ENCODE measurements around the gene PABPC5.

PABPC5 gene

DNA sequence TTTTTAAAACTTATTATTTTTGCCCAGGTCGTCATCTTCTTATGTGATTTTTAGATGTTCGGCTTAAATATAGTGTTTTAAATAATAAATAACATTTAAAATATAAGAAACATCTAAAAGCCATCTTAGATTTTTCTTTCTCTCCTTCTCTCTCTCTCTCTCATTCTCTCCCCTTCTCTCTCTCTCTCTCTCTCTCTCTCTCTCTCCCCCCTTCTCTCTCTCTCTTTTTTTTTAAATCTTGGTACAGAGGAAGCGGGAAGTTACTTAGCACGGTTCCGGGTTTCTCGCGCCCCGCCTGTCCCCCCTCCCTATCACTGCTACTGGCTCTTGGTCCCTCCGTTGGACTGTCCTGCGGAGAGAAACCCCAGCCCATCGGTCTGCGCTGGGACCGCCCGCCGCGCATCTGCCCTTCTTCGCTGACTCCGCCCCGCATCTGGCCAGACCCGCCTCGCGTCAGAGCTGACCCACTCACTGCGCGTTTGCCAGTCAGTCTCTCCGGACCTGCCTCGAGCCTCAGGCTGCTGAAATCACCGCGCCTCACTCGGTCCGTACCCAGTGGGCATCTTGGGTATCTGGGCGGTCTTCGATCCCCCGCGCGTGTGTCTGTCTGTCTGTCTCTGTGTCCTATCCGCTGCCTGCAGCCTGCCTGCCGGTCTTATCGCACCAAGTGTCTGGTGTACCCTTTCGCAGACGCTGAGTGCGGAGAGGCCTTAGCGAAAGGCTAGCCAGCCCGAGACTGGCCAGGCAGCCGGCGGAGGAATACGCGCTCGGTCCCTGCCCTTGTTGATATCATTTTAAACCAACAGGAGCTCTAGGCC, at the start of gene PABPC5:
Gene PABPC5 (plus strand): TSS at position 489 of the 818 bp plus-strand sequence. CDS start 739 bp downstream, outside the sequence.
- no peak for DNase-seq

DNA sequence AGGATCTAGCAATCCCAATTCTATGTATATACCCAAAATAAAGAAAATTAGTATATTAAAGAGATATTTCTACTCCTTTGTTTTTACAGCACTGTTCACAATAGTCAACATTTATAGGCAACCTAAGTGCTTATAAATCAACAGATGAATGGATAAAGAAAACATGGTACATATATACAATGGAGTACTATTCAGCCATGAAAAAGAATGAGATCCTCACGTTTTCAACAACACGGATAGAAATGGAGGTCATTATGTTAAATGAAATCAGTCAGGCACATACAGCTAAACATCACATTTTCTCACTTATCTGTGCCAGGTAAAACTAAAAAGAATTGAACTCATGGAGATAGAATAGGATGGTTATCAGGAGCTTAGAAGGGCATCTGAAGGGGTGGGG, 45.6 kb upstream of the PABPC5 start:
- no peak for DNase-seq

DNA sequence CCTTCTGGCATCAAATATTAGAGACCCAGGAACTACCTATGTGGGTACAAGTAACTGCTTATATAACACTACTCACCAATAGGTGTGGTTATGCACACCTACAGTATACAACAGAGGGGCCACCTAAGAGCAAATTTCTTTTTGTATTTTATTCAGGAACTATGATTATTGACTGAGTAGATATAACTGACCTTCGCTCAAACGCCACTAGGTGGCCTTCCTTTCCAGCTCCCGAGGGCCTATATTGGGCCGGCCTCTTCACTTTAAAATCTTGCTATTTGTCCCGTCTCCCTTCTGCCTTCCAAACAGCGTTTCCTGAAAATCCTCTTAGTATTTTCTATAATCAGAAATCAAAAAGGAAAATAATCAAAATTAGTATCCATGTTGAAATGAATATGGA, 19.9 kb upstream of the PABPC5 start:
- DNase-seq: no peak

DNA sequence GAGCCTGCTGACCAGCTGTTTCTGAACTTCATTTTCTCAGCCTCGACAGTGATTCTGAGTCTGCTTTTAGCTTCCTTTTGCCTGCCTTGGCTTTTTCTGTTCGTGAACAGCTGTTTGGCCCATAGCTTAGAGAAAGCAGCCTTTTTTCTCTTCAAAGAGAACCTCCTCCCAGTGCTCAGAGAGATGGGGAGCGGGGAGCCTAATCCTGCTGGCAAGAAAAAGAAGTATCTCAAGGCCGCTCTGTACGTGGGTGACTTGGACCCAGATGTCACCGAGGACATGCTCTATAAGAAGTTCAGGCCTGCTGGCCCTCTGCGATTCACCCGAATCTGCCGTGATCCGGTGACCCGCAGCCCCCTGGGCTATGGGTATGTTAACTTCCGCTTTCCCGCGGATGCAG, 756 bp downstream of the PABPC5 start:
- no peak for DNase-seq

Data from stimulated activated CD4-positive, alpha-beta T cell treated with anti-CD3 and anti-CD28 coated beads, Interleukin-1b, Interleukin-23, amount 100 ng/mL, for 48 hours (primary cell).